ENCODE results near the gene TUT1.
"Not testable (repeated sequence)": the region's sequence is repeated elsewhere in the genome, so short reads cannot be mapped to it uniquely, and the experiment has no call there.

TUT1 gene

GRCh38 chr11:62555464-62556107 lies 35.7 kb downstream of the TUT1 start:
- DNase-seq = peak; percentile 69 to 74

- DNase-seq = no peak
Observed at GRCh38 chr11:62554387-62555167, 36.7 kb downstream of the TUT1 start.

GRCh38 chr11:62553839-62554361 lies 37.4 kb downstream of the TUT1 start:
- DNase-seq = no peak

GRCh38 chr11:62553080-62553838 lies 38.1 kb downstream of the TUT1 start:
- DNase-seq = peak; percentile 53 to 57

GRCh38 chr11:62552485-62553079 lies 38.7 kb downstream of the TUT1 start:
- no peak for DNase-seq

- DNase-seq = not testable (repeated sequence)
Observed at GRCh38 chr11:62550478-62550877, 40.8 kb downstream of the TUT1 start.

- no peak for DNase-seq
Observed at GRCh38 chr11:62548545-62549335, 42.6 kb downstream of the TUT1 start.

- no peak for DNase-seq
Observed at GRCh38 chr11:62547691-62548281, 43.5 kb downstream of the TUT1 start.

- no peak for DNase-seq
Observed at GRCh38 chr11:62546929-62547625, 44.2 kb downstream of the TUT1 start.

GRCh38 chr11:62546244-62546928 lies 44.9 kb downstream of the TUT1 start, which contains the start of gene AHNAK:
AHNAK (minus strand) TSS chr11:62546806; CDS start chr11:62536098, 10,708 bp downstream.
- peak; percentile 71 to 77 for DNase-seq

GRCh38 chr11:62545437-62546243 lies 45.7 kb downstream of the TUT1 start:
- DNase-seq = peak; percentile 68 to 70

GRCh38 chr11:62544581-62545436 lies 46.5 kb downstream of the TUT1 start:
- DNase-seq = peak in 1 of 2 experiments; percentile 54

- no peak for DNase-seq
Observed at GRCh38 chr11:62543680-62544444, 47.5 kb downstream of the TUT1 start.

GRCh38 chr11:62542750-62543567 lies 48.4 kb downstream of the TUT1 start:
- DNase-seq = peak; percentile 83 to 87

- no peak for DNase-seq
Observed at GRCh38 chr11:62542111-62542745, 49.1 kb downstream of the TUT1 start.

Data from activated T-cell treated with anti-CD3 and anti-CD28 coated beads, Interleukin-2, amount 50 U/mL, for 48 hours (primary cell).